GM12878 (cell line): ENCODE results near the gene ZDHHC5. TPM values are rescaled to one million over a fixed set of nuclear protein-coding genes. Genes with fewer than 3 reads are reported as not detected.
A peak's percentile ranks its signal among the peaks of the same experiment; 100 is the strongest.

Experiments used
- ATAC-seq: fragments of 200-7000 bp; cut with Tn5 transposase; 3 replicates; pipeline ENCODE4 v1.9.1; 2020; ENCODE audit warnings: mild to moderate bottlenecking, moderate library complexity
- BruUV-seq: library from RNA; stranded (reverse); fragments of 400-500 nt; replicated peaks from 2 replicates; lab custom pipeline; 2021; lab: Mats Ljungman, UMichigan
- CTCF ChIA-PET: fragments of 300-600 bp; sonication (Branson Sonifier 250); formaldehyde crosslinking; extraction: SDS; loops from one replicate; lab custom pipeline; 2021; ENCODE audit warnings: inconsistent platforms; lab: Yijun Ruan, JAX
- POLR2A ChIA-PET: fragments of 350-600 bp; formaldehyde crosslinking; extraction: SDS; loops from one replicate; lab custom pipeline; 2021; ENCODE audit warnings: inconsistent platforms; lab: Charles Lee
- RAD21 ChIA-PET: fragments of 300-600 bp; sonication (Branson Sonifier 250); formaldehyde crosslinking; loops from one replicate; lab custom pipeline; 2023; ENCODE audit warnings: antibody characterized with exemption; ENCODE audit not compliant: unreplicated experiment; lab: Charles Lee
- SMC1A ChIA-PET: fragments of 300-600 bp; sonication (Branson Sonifier 250); formaldehyde crosslinking; loops from one replicate; lab custom pipeline; 2023; ENCODE audit not compliant: unreplicated experiment, uncharacterized antibody; lab: Charles Lee
- DNase-seq: peaks from one replicate; pipeline ENCODE4 v3.0.0-alpha.2; 2011; ENCODE audit warnings: low read depth, low spot score
- FAIRE-seq: peaks from 3 replicates; lab custom pipeline; 2011; peaks lifted over from hg19 to GRCh38; lab: Jason Lieb, UNC
- H2AFZ ChIP-seq: 2 replicates; pipeline ENCODE4 v1.6.0; 2011; ENCODE audit warnings: low read depth, low read length, control low read depth; ENCODE audit not compliant: control insufficient read depth
- H3K27ac ChIP-seq: 2 replicates; pipeline ENCODE4 v1.5.1; 2011; ENCODE audit warnings: control low read depth; ENCODE audit not compliant: control insufficient read depth, insufficient read depth
- H3K27me3 ChIP-seq, 2 experiments: replicated peaks in 1 of 2; 2 replicates each; pipeline versions ENCODE4 v1.6.0 to v1.6.1; 2011; ENCODE audit warnings: low read length in 1 of 2; ENCODE audit not compliant: control insufficient read depth in 2 of 2, insufficient read depth in 2 of 2
- H3K36me3 ChIP-seq, 2 experiments: 2 replicates each; pipeline ENCODE4 v1.5.1; 2011; ENCODE audit warnings: low read length in 1 of 2; ENCODE audit not compliant: control insufficient read depth in 2 of 2, insufficient read depth in 2 of 2
- H3K4me1 ChIP-seq: 2 replicates; pipeline ENCODE4 v1.6.1; 2011; ENCODE audit warnings: mild to moderate bottlenecking, low read length, moderate library complexity, mixed read lengths; ENCODE audit not compliant: control insufficient read depth, insufficient read depth
- H3K4me2 ChIP-seq: 2 replicates; pipeline ENCODE4 v1.6.0; 2011; ENCODE audit warnings: control low read depth; ENCODE audit not compliant: control insufficient read depth, insufficient read depth
- H3K4me3 ChIP-seq: fragments of 200-600 bp; sonication (generic); 2 replicates; pipeline ENCODE4 v1.5.1; 2016
- H3K79me2 ChIP-seq: 2 replicates; pipeline ENCODE4 v1.6.0; 2011; ENCODE audit warnings: low read length; ENCODE audit not compliant: control insufficient read depth, insufficient read depth
- H3K9ac ChIP-seq: 2 replicates; pipeline ENCODE4 v1.8.0; 2011; ENCODE audit warnings: low read length, control low read depth, mixed read lengths; ENCODE audit not compliant: control insufficient read depth, insufficient read depth
- H3K9me3 ChIP-seq: replicated peaks from 3 replicates; pipeline ENCODE4 v1.5.1; 2011; ENCODE audit warnings: mild to moderate bottlenecking, low read length; ENCODE audit not compliant: control insufficient read depth, insufficient read depth
- H4K20me1 ChIP-seq: 2 replicates; pipeline ENCODE4 v1.6.0; 2011; ENCODE audit not compliant: control insufficient read depth, insufficient read depth
- CREM ChIP-seq: IDR thresholded peaks from 2 replicates; pipeline ENCODE4 v1.6.1; 2014; ENCODE audit warnings: antibody characterized with exemption, low read depth
- HDAC6 ChIP-seq: fragments of 200-600 bp; sonication (generic); IDR thresholded peaks from one replicate; pipeline ENCODE4 v1.8.0; 2017; ENCODE audit warnings: antibody characterized with exemption; ENCODE audit not compliant: unreplicated experiment
- HDGF ChIP-seq: fragments of 450-650 bp; IDR thresholded peaks from 2 replicates; pipeline ENCODE4 v1.6.1; 2016; ENCODE audit warnings: antibody characterized with exemption
- KAT2A ChIP-seq: conservative IDR thresholded peaks from 2 replicates; pipeline ENCODE4 v1.6.1; 2011; ENCODE audit warnings: low read depth, low read length; ENCODE audit not compliant: control insufficient read depth
- MEF2A ChIP-seq: IDR thresholded peaks from 2 replicates; pipeline ENCODE4 v1.6.1; 2011; ENCODE audit warnings: low read depth, mild to moderate bottlenecking, low read length, moderate library complexity; ENCODE audit not compliant: insufficient read depth
- NFYB ChIP-seq: IDR thresholded peaks from 2 replicates; pipeline ENCODE4 v1.6.1; 2011; ENCODE audit warnings: low read depth, mild to moderate bottlenecking, low read length, improper control_type of control experiment, moderate library complexity; ENCODE audit not compliant: insufficient read depth
- NRF1 ChIP-seq: conservative IDR thresholded peaks from 2 replicates; pipeline ENCODE4 v1.6.1; 2011; ENCODE audit warnings: mild to moderate bottlenecking, low read depth, low read length, improper control_type of control experiment
- POLR2AphosphoS5 ChIP-seq: IDR thresholded peaks from 2 replicates; pipeline ENCODE4 v1.6.1; 2011; ENCODE audit warnings: mild to moderate bottlenecking, low read length, inconsistent platforms
- RB1 ChIP-seq: fragments of 450-650 bp; formaldehyde crosslinking; IDR thresholded peaks from 2 replicates; pipeline ENCODE4 v1.6.1; 2017; ENCODE audit warnings: mild to moderate bottlenecking, borderline replicate concordance
- RFX5 ChIP-seq: IDR thresholded peaks from 2 replicates; pipeline ENCODE4 v1.6.1; 2011; ENCODE audit warnings: low read depth, low read length, improper control_type of control experiment
- WGBS: methylation state at CpG from one replicate; pipeline ENCODE4 v1.1.6; 2016; ENCODE audit warnings: low lambda C conversion rate; ENCODE audit not compliant: insufficient replicate concordance, insufficient coverage; ENCODE audit errors: missing lambda C conversion rate; 5-methylcytosine and 5-hydroxymethylcytosine counted together
- in situ Hi-C: fragments of 300-500 bp; cut with MboI; formaldehyde crosslinking; loops from 9 replicates; pipeline ENCODE4 v1.14.3; 2018; ENCODE audit warnings: mixed read lengths
- intact Hi-C: fragments of 100-400 bp; cut with micrococcal nuclease; formaldehyde crosslinking; loops from one replicate; pipeline ENCODE4 v1.14.2; 2022; ENCODE audit not compliant: unreplicated experiment
- polyA plus RNA-seq, 11 experiments: library from polyadenylated mRNA; depleted of rRNA in 4 of 11; unstranded in 6 of 11; stranded (reverse) in 5 of 11; fragments of >200 nt; fragmentation: Nextera tagmentation in 4 of 11; fragmentation: Illumina TruSeq in 1 of 11; extraction: Ambion mirVana in 4 of 11; extraction: Trizol in 1 of 11; gene quantifications; 1 replicate in 1 of 11; 2 replicates in 10 of 11; pipeline versions ENCODE4 v1.2.1 to v1.2.3, GENCODE V29; 2011 to 2016; ENCODE audit warnings: inconsistent platforms in 2 of 11, missing spikeins in 2 of 11, low read depth in 1 of 11
- total RNA-seq, 4 experiments: library from RNA; depleted of rRNA in 3 of 4; stranded (reverse); fragments of >200 nt in 3 of 4; fragmentation: Illumina TruSeq in 1 of 4; extraction: Trizol in 1 of 4; gene quantifications; 2 replicates each; pipeline versions ENCODE4 v1.2.1 to v1.2.3, GENCODE V29; 2013 to 2021
- TF ChIP-seq, protein P1 (sequence below): fragments of 150-350 bp; IDR thresholded peaks from 2 replicates; pipeline ENCODE4 v1.6.1; 2016; ENCODE audit warnings: low read depth, low read length
- TF ChIP-seq, protein P2 (sequence below): fragments of 450-650 bp; IDR thresholded peaks from 2 replicates; pipeline ENCODE4 v1.6.1; 2016; ENCODE audit warnings: mild to moderate bottlenecking
- TF ChIP-seq, protein P3 (sequence below): IDR thresholded peaks from 2 replicates; pipeline ENCODE4 v1.6.1; 2011; ENCODE audit warnings: mild to moderate bottlenecking, low read depth, low read length, moderate library complexity; ENCODE audit not compliant: insufficient replicate concordance

Gene ZDHHC5
- total and polyA plus RNA-seq, 10 of the 15 experiments (the other 5 are each of a cell fraction or from before 2014, with no cell fraction given), result 3.9 to 61.3 (median 37.6) TPM

DNA sequence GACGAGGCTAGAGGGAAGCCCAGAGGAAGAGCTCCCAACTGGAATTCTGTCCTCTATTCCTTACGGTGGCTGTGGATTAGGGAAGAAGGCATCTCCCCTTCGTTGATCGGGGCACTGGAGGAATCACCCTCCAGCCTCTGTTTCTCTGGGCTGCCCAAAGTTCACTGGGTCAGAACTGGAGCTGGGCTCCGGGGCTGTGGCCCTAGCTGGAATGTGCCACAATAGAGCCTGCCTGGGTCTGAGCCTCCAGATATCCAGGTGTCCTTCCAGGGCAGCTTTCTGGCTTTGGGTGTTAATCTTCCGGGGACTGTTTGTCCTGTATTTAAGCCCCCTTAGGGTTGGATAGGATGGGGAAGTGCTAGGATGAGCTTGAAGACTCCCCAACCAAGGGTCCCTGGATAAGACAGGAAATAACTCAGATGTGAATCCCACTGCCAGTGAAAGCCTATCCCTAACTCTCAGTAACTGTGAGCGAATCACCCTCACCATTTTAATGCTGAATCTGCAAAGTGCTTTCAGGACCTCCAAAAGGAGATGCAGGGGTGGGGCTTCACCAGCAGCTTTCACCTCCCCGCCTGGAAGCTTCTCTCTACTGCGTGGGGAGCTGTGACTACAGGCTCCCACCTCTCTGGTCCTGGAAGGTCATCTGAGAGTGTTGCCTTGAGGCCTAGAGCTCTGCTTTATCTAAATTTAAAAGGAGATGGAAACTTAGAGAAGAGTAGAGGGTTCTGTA is 27.7 kb upstream of the ZDHHC5 start (continued):
- TF ChIP-seq, protein P1, sequence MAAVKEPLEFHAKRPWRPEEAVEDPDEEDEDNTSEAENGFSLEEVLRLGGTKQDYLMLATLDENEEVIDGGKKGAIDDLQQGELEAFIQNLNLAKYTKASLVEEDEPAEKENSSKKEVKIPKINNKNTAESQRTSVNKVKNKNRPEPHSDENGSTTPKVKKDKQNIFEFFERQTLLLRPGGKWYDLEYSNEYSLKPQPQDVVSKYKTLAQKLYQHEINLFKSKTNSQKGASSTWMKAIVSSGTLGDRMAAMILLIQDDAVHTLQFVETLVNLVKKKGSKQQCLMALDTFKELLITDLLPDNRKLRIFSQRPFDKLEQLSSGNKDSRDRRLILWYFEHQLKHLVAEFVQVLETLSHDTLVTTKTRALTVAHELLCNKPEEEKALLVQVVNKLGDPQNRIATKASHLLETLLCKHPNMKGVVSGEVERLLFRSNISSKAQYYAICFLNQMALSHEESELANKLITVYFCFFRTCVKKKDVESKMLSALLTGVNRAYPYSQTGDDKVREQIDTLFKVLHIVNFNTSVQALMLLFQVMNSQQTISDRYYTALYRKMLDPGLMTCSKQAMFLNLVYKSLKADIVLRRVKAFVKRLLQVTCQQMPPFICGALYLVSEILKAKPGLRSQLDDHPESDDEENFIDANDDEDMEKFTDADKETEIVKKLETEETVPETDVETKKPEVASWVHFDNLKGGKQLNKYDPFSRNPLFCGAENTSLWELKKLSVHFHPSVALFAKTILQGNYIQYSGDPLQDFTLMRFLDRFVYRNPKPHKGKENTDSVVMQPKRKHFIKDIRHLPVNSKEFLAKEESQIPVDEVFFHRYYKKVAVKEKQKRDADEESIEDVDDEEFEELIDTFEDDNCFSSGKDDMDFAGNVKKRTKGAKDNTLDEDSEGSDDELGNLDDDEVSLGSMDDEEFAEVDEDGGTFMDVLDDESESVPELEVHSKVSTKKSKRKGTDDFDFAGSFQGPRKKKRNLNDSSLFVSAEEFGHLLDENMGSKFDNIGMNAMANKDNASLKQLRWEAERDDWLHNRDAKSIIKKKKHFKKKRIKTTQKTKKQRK, result no peak
- TF ChIP-seq NRF1 (no peak), HDAC6 (no peak)
- TF ChIP-seq, all 136 proteins: peak for 0

DNA sequence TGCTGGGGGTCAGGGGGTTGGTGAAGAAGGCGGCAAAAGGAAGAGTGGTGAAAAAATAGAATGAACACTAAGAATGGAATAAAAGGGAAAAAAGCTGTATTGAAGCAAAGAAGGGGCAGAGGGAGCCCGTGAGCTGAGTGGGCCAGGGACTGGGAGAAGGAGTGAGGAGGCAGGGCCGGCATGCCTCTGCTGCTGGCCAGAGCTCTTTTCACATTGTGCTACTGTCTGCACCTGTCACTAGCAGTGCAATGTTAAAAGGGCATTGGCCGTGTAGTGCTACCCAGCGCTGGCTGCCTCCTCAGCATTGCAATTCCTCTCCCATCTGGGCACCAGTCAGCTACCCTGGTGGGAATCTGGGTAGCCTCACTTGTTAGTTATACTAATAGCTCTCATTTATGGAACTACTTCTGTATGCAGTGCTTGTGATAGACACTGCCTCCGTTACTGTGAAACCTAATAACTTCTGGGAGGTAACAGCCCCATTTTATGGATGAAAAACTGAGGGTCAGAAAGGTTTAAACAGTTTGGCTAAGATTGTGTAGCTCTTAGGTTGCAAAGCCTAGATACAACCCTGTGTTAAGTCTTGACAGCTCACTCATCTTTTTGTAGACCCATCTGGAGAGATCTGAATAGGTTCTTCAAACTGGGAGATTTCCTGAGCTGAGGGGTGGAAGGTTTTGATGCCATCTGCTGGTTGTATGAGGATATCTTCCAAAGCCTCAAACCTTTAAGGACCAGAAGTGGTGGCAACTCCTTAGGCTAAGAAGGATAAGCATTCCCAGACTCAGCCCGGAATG is 26.7 kb upstream of the ZDHHC5 start:
- BruUV-seq, result no TSS peak
- H4K20me1 ChIP-seq, result no peaks in the 10 kb centered on the region
- no peak overlapping the region for H3K4me3 ChIP-seq
- CTCF ChIA-PET, result interaction anchor here (0.6 to 13.9 kb wide), 44 partner anchors 9 to 882 kb away, joined by 3 to 319 read pairs (median 5); partner anchors contain the start of genes RTN4RL2, TIMM10 and UBE2L6
- WGBS, result 38% methylated on average over 7 of the region's 7 CpGs
- DNase-seq, result no peak
- peak; percentile 48 for ATAC-seq
- no peaks in the 10 kb centered on the region for H3K36me3 ChIP-seq
- POLR2A ChIA-PET, result interaction anchor here (1.4 kb wide), 2 partner anchors 71 to 73 kb away, joined by 6 to 7 read pairs; no protein-coding TSS in a partner anchor
- intact Hi-C loops (loop anchor here (1.0 kb wide), 2 partner anchors 73 to 296 kb away; no protein-coding TSS in a partner anchor), in situ Hi-C loops (loop anchor here (5.0 kb wide), 3 partner anchors 74 to 294 kb away; partner anchors contain the start of gene UBE2L6)
- H3K9me3 ChIP-seq, result no peaks in the 10 kb centered on the region
- no peak overlapping the region for H3K27ac ChIP-seq
- H2AFZ ChIP-seq, result no peak overlapping the region
- H3K4me1 ChIP-seq, result peaks cover 9% of the 10 kb centered on the region; the same call in 1 of the 2 replicates
- no peak for FAIRE-seq
- no peaks in the 10 kb centered on the region; a peak in 2 of 4 replicates for H3K27me3 ChIP-seq
- no peak overlapping the region for H3K9ac ChIP-seq
- H3K4me2 ChIP-seq, result no peak overlapping the region
- H3K79me2 ChIP-seq, result no peaks in the 10 kb centered on the region
- RAD21 ChIA-PET, result interaction anchor here (0.6 to 5.2 kb wide), 17 partner anchors 16 to 296 kb away, joined by 3 to 83 read pairs (median 4); partner anchors contain the start of genes SELENOH, SLC43A1 and UBE2L6
- SMC1A ChIA-PET, result interaction anchor here (0.5 to 5.8 kb wide), 23 partner anchors 10 to 873 kb away, joined by 3 to 45 read pairs (median 5); partner anchors contain the start of genes SELENOH and UBE2L6
- TF ChIP-seq HDGF (no peak), RFX5 (no peak), MEF2A (no peak), RB1 (no peak), POLR2AphosphoS5 (no peak), NRF1 (no peak), KAT2A (no peak), CREM (no peak), NFYB (no peak)
- TF ChIP-seq, protein P2, sequence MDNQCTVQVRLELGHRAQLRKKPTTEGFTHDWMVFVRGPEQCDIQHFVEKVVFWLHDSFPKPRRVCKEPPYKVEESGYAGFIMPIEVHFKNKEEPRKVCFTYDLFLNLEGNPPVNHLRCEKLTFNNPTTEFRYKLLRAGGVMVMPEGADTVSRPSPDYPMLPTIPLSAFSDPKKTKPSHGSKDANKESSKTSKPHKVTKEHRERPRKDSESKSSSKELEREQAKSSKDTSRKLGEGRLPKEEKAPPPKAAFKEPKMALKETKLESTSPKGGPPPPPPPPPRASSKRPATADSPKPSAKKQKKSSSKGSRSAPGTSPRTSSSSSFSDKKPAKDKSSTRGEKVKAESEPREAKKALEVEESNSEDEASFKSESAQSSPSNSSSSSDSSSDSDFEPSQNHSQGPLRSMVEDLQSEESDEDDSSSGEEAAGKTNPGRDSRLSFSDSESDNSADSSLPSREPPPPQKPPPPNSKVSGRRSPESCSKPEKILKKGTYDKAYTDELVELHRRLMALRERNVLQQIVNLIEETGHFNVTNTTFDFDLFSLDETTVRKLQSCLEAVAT, result no peak
- TF ChIP-seq, protein P3, sequence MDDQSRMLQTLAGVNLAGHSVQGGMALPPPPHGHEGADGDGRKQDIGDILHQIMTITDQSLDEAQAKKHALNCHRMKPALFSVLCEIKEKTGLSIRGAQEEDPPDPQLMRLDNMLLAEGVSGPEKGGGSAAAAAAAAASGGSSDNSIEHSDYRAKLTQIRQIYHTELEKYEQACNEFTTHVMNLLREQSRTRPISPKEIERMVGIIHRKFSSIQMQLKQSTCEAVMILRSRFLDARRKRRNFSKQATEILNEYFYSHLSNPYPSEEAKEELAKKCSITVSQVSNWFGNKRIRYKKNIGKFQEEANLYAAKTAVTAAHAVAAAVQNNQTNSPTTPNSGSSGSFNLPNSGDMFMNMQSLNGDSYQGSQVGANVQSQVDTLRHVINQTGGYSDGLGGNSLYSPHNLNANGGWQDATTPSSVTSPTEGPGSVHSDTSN, result no peak
